Psoas muscle (tissue), 8 donors: Measurements from ENCODE around the gene KAZN. TPM values are rescaled to one million over a fixed set of nuclear protein-coding genes. Genes with fewer than 3 reads are reported as not detected.

Experiments used
- ATAC-seq, 4 donors: fragments of 200-7000 bp; cut with Tn5 transposase; one replicate each; pipeline ENCODE4 v1.9.1; 2020; ENCODE audit warnings: moderate library complexity in 3 of 4, mild to moderate bottlenecking in 2 of 4
- DNase-seq, 2 donors: peaks; one replicate each; pipeline ENCODE4 v3.0.0-alpha.2; 2020
- H3K27ac ChIP-seq: fragments of 200-600 bp; one replicate; pipeline ENCODE4 v1.8.0; 2022
- H3K27me3 ChIP-seq, 3 donors: fragments of 200-600 bp in 1 of 3; one replicate each; pipeline versions ENCODE4 v1.6.1 to v1.8.0; 2013 to 2022; ENCODE audit warnings: low read length in 2 of 3, mild to moderate bottlenecking in 2 of 3, moderate library complexity in 1 of 3; ENCODE audit not compliant: insufficient read depth in 3 of 3
- H3K36me3 ChIP-seq, 2 donors: fragments of 200-600 bp in 1 of 2; one replicate each; pipeline versions ENCODE4 v1.6.1 to v1.8.0; 2013 to 2022; ENCODE audit warnings: low read depth in 1 of 2, mild to moderate bottlenecking in 1 of 2, moderate library complexity in 1 of 2; ENCODE audit not compliant: insufficient read depth in 1 of 2
- H3K4me1 ChIP-seq: fragments of 200-600 bp; one replicate; pipeline ENCODE4 v1.8.0; 2022
- H3K4me3 ChIP-seq: fragments of 200-600 bp; one replicate; pipeline ENCODE4 v1.8.0; 2022; ENCODE audit warnings: mild to moderate bottlenecking
- H3K9me3 ChIP-seq: fragments of 200-600 bp; one replicate; pipeline ENCODE4 v1.8.0; 2022
- WGBS, 3 donors: extraction: QIAGEN DNeasy Blood & Tissue Kit; methylation state at CpG; one replicate each; pipeline versions ENCODE4 v1.1.6 to v1.1.7; 2013; 5-methylcytosine and 5-hydroxymethylcytosine counted together
- intact Hi-C, 2 donors: fragments of 100-400 bp; cut with DNase I; formaldehyde crosslinking; loops; one replicate each; pipeline versions ENCODE4 v1.11.0 to v1.14.2; 2022
- polyA plus RNA-seq, 3 donors: library from polyadenylated mRNA; stranded (reverse); fragments of 200-250 nt; gene quantifications; one replicate each; pipeline ENCODE4 v1.2.3, GENCODE V29; 2013
- total RNA-seq, 4 donors: library from RNA; stranded (reverse); fragmentation: NEBNext Ultra II Directional in 2 of 4; extraction: Animal tissue kit (Norgen Biotek cat#: 25700) in 2 of 4; gene quantifications; one replicate each; pipeline versions ENCODE4 v1.2.1 to v1.2.4, GENCODE V29; 2021 to 2023
- TF ChIP-seq, protein P1 (sequence below): fragments of 200-600 bp; IDR thresholded peaks from one replicate; pipeline ENCODE4 v1.8.0; 2022; ENCODE audit warnings: antibody characterized with exemption
- donor health status: healthy with polysubstance abuse.
- donor health status: DM: no; HTN: no; CAD: no; lungs with moderate emphysema.
- donor health status: Bipolar disorder and iron deficiency.
- donor health status: healthy.
- donor health status: DM: yes; HTN: yes; CAD: no.
- donor health status: DM: no; HTN: no; CAD: no.
- donor health status: DM: no; HTN: no; CAD: no.
- donor health status: DM: yes; HTN: yes; CAD: no.

The KAZN gene
- total and polyA plus RNA-seq, 7 donors, result 0.23 to 2.3 (median 0.97) TPM

GRCh38 chr1:15099441-15100120 lies 501.1 kb downstream of the KAZN start:
- TF ChIP-seq, protein P1, sequence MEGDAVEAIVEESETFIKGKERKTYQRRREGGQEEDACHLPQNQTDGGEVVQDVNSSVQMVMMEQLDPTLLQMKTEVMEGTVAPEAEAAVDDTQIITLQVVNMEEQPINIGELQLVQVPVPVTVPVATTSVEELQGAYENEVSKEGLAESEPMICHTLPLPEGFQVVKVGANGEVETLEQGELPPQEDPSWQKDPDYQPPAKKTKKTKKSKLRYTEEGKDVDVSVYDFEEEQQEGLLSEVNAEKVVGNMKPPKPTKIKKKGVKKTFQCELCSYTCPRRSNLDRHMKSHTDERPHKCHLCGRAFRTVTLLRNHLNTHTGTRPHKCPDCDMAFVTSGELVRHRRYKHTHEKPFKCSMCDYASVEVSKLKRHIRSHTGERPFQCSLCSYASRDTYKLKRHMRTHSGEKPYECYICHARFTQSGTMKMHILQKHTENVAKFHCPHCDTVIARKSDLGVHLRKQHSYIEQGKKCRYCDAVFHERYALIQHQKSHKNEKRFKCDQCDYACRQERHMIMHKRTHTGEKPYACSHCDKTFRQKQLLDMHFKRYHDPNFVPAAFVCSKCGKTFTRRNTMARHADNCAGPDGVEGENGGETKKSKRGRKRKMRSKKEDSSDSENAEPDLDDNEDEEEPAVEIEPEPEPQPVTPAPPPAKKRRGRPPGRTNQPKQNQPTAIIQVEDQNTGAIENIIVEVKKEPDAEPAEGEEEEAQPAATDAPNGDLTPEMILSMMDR, result no peak
- H3K9me3 ChIP-seq, result no peaks in the 10 kb centered on the region
- no peaks in the 10 kb centered on the region for H3K4me1 ChIP-seq
- DNase-seq (no peak), ATAC-seq (no peak)
- intact Hi-C loops, result no loop called here
- H3K27ac ChIP-seq, result no peak overlapping the region
- H3K27me3 ChIP-seq, result peaks cover 0 to 11% (median 2%) of the 10 kb centered on the region in 3 donors
- 66 to 68% (median 66%) methylated on average over 15 of the region's 15 CpGs for WGBS, 3 donors
- no peaks in the 10 kb centered on the region for H3K36me3 ChIP-seq
- no peak overlapping the region for H3K4me3 ChIP-seq

GRCh38 chr1:15100121-15100879 lies 501.8 kb downstream of the KAZN start:
- H3K27me3 ChIP-seq, result peaks cover 0 to 11% (median 2%) of the 10 kb centered on the region in 3 donors
- TF ChIP-seq, protein P1, result peak; percentile 68
- H3K9me3 ChIP-seq, result no peaks in the 10 kb centered on the region
- DNase-seq (no peak), ATAC-seq (peak in 2 of 4 donors; percentile 43 to 51)
- H3K4me3 ChIP-seq, result no peak overlapping the region
- no peaks in the 10 kb centered on the region for H3K36me3 ChIP-seq
- H3K27ac ChIP-seq, result no peak overlapping the region
- intact Hi-C loops, result no loop called here
- 20 to 21% (median 20%) methylated on average over 16 of the region's 16 CpGs for WGBS, 3 donors
- no peaks in the 10 kb centered on the region for H3K4me1 ChIP-seq

DNA sequence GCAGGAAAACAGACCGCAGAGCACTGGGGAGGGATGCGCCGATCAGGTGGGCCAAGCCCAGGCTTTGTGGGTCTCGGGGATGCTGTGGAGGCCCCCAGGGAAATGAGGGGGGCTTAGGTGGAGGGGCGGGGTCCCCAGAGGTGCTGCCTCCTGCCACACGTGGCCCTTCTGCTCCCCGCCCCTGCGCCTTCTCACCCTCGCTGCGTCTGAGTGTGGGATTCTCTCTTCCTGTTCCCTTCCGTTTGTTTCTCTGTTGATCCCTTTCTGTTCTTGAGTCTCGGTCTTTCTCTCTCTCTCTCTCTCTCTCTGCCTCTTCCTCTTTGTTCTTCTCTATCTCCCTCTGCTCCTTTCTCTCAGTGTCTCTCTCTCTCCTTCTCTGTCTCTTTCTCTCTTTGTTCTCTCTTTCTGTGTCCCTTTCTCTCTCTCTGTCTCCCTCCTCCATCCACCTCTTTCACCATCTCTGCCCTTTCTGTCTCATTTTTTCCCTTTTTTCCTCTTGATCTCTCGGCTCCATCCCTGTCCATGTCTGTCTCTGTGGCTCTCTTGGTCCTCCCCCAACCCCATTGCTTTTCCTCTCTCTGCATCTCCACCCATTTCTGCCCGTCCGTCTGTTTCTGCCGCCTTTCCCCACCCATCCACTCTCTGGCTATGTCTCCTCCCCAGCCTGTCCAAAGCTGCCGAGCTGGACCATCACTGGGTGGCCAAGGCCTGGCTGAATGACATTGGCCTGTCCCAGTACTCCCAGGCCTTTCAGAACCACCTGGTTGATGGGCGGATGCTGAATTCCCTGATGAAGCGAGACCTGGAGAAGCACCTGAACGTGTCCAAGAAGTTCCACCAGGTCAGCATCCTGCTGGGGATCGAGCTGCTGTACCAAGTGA lies 502.6 kb downstream of the KAZN start:
- H3K27me3 ChIP-seq, result peaks cover 0 to 11% (median 2%) of the 10 kb centered on the region in 3 donors
- intact Hi-C loops, result no loop called here
- H3K4me3 ChIP-seq, result no peak overlapping the region
- TF ChIP-seq, protein P1, result no peak
- no peak for DNase-seq
- H3K27ac ChIP-seq, result no peak overlapping the region
- WGBS, 3 donors, result 68 to 76% (median 69%) methylated on average over 19 to 21 of the region's 21 CpGs
- ATAC-seq, result no peak
- H3K36me3 ChIP-seq, result no peaks in the 10 kb centered on the region
- no peaks in the 10 kb centered on the region for H3K4me1 ChIP-seq
- H3K9me3 ChIP-seq, result no peaks in the 10 kb centered on the region

DNA sequence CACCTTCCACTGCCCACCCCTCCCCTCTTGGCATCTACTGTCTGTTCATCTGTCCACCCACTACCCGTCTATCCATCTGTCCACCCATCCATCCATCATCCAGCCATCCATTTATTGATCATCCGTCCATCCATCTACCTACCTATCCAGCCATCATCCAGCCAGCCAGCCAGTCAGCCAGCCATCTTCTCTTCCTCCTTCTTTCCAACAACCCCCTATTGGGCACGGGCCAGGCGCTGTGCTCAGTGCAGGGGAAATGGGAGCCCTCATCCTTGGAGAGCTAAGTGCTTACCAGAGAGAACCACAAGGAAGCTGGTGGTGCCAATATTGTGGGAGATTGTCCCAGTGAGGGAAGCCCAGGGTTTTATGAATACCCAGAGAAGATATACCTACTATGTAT lies 503.3 kb downstream of the KAZN start:
- 88 to 93% (median 90%) methylated on average over 4 of the region's 4 CpGs for WGBS, 3 donors
- Histone ChIP-seq H3K27me3 (peaks cover 0 to 11% (median 2%) of the 10 kb centered on the region in 3 donors), H3K4me3 (no peak overlapping the region), H3K27ac (no peak overlapping the region), H3K9me3 (no peaks in the 10 kb centered on the region), H3K36me3 (no peaks in the 10 kb centered on the region), H3K4me1 (no peaks in the 10 kb centered on the region)
- ATAC-seq (no peak), DNase-seq (no peak)
- intact Hi-C loops, result no loop called here
- TF ChIP-seq, protein P1, result no peak
